Loucy (cell line): ENCODE results near the gene FRRS1.

Experiments
- CTCF ChIP-seq: fragments of 200-600 bp; sonication (generic); conservative IDR thresholded peaks from 2 replicates; pipeline ENCODE4 v1.5.1; 2014; ENCODE audit warnings: mild to moderate bottlenecking, antibody characterized with exemption, low read length
- EZH2phosphoT487 ChIP-seq: fragments of 200-600 bp; IDR thresholded peaks from 2 replicates; pipeline ENCODE4 v1.6.1; 2018; ENCODE audit warnings: antibody characterized with exemption, mild to moderate bottlenecking, moderate library complexity, borderline replicate concordance

GRCh38 chr1:99806882-99807281 lies 40.4 kb upstream of the FRRS1 start:
- no peak for TF ChIP-seq CTCF
- no peak for TF ChIP-seq EZH2phosphoT487
